Right lobe of liver (tissue), 4 donors: ENCODE results near the gene ADAM12.

Source experiments
- CTCF ChIP-seq, 4 donors: fragments of 200-600 bp in 3 of 4; fragments of 450-650 bp in 1 of 4; IDR thresholded peaks; one replicate each; pipeline versions ENCODE4 v1.5.1 to v1.8.0; 2016 to 2022; ENCODE audit warnings: antibody characterized with exemption in 4 of 4, mild to moderate bottlenecking in 2 of 4
- POLR2A ChIP-seq: fragments of 450-650 bp; IDR thresholded peaks from one replicate; pipeline ENCODE4 v1.6.1; 2017; ENCODE audit warnings: antibody characterized with exemption, mild to moderate bottlenecking
- donor health status: DM: no; HTN: no; CAD: no.
- donor health status: DM: no; HTN: no; CAD: no.
- donor health status: DM: no; HTN: yes; CAD: no.

DNA sequence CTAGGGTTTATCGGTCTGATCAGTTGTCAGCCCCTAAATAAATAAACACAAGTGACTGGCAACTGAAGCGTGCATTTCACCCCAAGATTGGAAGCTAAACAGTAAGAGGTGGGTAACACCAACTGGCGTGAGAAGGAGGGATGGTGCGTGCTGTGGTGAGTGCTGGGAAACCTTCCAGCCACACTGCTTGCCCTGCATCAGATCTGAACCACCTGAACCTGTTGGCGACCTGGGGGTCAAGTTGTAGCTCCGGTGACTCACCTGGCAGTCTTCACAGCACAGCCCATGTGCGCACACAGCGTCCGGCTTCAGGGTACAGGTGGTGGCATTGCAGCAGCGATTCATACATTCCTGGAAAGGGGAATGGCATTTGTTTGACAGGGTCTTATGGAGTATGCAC lies 321.8 kb downstream of the ADAM12 start:
- no peak for TF ChIP-seq CTCF (IDR thresholded peaks at IDR 0.05)
- no peak for TF ChIP-seq POLR2A
